GM23338 (cell line): Measurements from ENCODE around the gene PRDM7. TPM values are rescaled to one million over a fixed set of nuclear protein-coding genes. Genes with fewer than 3 reads are reported as not detected.
A peak's percentile ranks its signal among the peaks of the same experiment; 100 is the strongest.

Experiments
- ATAC-seq: fragments of 200-7000 bp; cut with Tn5 transposase; 3 replicates; pipeline ENCODE4 v1.9.1; 2020
- DNase-seq: peaks from one replicate; pipeline ENCODE4 v3.0.0-alpha.2; 2015; ENCODE audit warnings: low spot score
- H2AFZ ChIP-seq: fragments of 200-600 bp; sonication (generic); 2 replicates; pipeline ENCODE4 v1.8.0; 2016; ENCODE audit warnings: antibody characterized with exemption, mild to moderate bottlenecking, moderate library complexity
- H3F3A ChIP-seq: fragments of 200-600 bp; sonication (generic); replicated peaks from 2 replicates; pipeline ENCODE4 v1.8.0; 2017; ENCODE audit warnings: antibody characterized with exemption, mixed run types, low read depth
- H3K27ac ChIP-seq: fragments of 200-600 bp; sonication (generic); 2 replicates; pipeline ENCODE4 v1.6.1; 2016; ENCODE audit warnings: low read depth
- H3K27me3 ChIP-seq: fragments of 200-600 bp; sonication (generic); 2 replicates; pipeline ENCODE4 v1.8.0; 2016; ENCODE audit warnings: mild to moderate bottlenecking, mixed run types, moderate library complexity; ENCODE audit not compliant: insufficient read depth
- H3K36me3 ChIP-seq: fragments of 200-600 bp; sonication (generic); 2 replicates; pipeline ENCODE4 v1.8.0; 2016; ENCODE audit warnings: mild to moderate bottlenecking; ENCODE audit not compliant: insufficient read depth
- H3K4me1 ChIP-seq: fragments of 200-600 bp; sonication (generic); 2 replicates; pipeline ENCODE4 v1.8.0; 2016; ENCODE audit warnings: mild to moderate bottlenecking, moderate library complexity; ENCODE audit not compliant: insufficient read depth
- H3K4me2 ChIP-seq: fragments of 200-600 bp; sonication (generic); 2 replicates; pipeline ENCODE4 v1.7.1; 2017; ENCODE audit warnings: mixed run types
- H3K4me3 ChIP-seq: fragments of 200-600 bp; sonication (generic); 2 replicates; pipeline ENCODE4 v1.6.1; 2016; ENCODE audit warnings: mixed run types
- H3K79me2 ChIP-seq: fragments of 200-600 bp; sonication (generic); replicated peaks from 2 replicates; pipeline ENCODE4 v1.8.0; 2017; ENCODE audit warnings: mild to moderate bottlenecking; ENCODE audit not compliant: insufficient read depth
- H3K9me2 ChIP-seq: fragments of 200-600 bp; sonication (generic); 2 replicates; pipeline ENCODE4 v1.8.0; 2017; ENCODE audit not compliant: insufficient read depth
- H4K20me1 ChIP-seq: fragments of 200-600 bp; sonication (generic); replicated peaks from 2 replicates; pipeline ENCODE4 v1.8.0; 2017; ENCODE audit warnings: mild to moderate bottlenecking; ENCODE audit not compliant: insufficient read depth
- H3K27ac Mint-ChIP-seq: 2 replicates; pipeline ENCODE4 v1.8.0; 2020; ENCODE audit warnings: inconsistent platforms, mild to moderate bottlenecking, moderate library complexity, mixed read lengths
- H3K27me3 Mint-ChIP-seq: 3 replicates; pipeline ENCODE4 v1.8.0; 2022; ENCODE audit warnings: low read depth, mild to moderate bottlenecking, moderate library complexity, mixed read lengths, inconsistent platforms; ENCODE audit not compliant: insufficient read depth, poor library complexity
- H3K36me3 Mint-ChIP-seq: 3 replicates; pipeline ENCODE4 v1.8.0; 2021; ENCODE audit warnings: low read depth, mild to moderate bottlenecking, inconsistent platforms, moderate library complexity, mixed read lengths
- H3K4me1 Mint-ChIP-seq: 3 replicates; pipeline ENCODE4 v1.8.0; 2020; ENCODE audit warnings: mild to moderate bottlenecking, inconsistent platforms, mixed read lengths
- H3K4me3 Mint-ChIP-seq: 3 replicates; pipeline ENCODE4 v1.8.0; 2021; ENCODE audit warnings: moderate library complexity, mild to moderate bottlenecking, inconsistent platforms, mixed read lengths
- H3K9me3 Mint-ChIP-seq: 3 replicates; pipeline ENCODE4 v1.8.0; 2020; ENCODE audit warnings: moderate library complexity, mild to moderate bottlenecking, inconsistent platforms, mixed read lengths
- CREB1 ChIP-seq: fragments of 250-450 bp; sonication (Bioruptor Pico); IDR thresholded peaks from 2 replicates; pipeline ENCODE4 v1.5.0; 2020; ENCODE audit warnings: low read depth, mild to moderate bottlenecking, moderate library complexity
- JUNB ChIP-seq: IDR thresholded peaks from one replicate; pipeline ENCODE4 v1.6.1; 2016; ENCODE audit warnings: antibody characterized with exemption; ENCODE audit not compliant: unreplicated experiment
- NANOG ChIP-seq: IDR thresholded peaks from 2 replicates; pipeline ENCODE4 v1.6.1; 2016; ENCODE audit warnings: antibody characterized with exemption, borderline replicate concordance
- POLR2AphosphoS5 ChIP-seq: IDR thresholded peaks from 2 replicates; pipeline ENCODE4 v1.6.1; 2016; ENCODE audit warnings: antibody characterized with exemption, low read depth
- polyA plus RNA-seq: library from polyadenylated mRNA; unstranded; fragments of >200 nt; fragmentation: Nextera tagmentation; extraction: Ambion mirVana; gene quantifications from 2 replicates; pipeline ENCODE4 v1.2.1, GENCODE V29; 2016
- total RNA-seq: library from RNA; depleted of rRNA; stranded (reverse); fragments of >200 nt; shearing (Covaris generic); gene quantifications from 2 replicates; pipeline ENCODE4 v1.2.3, GENCODE V29; 2014
- TF ChIP-seq, protein P1 (sequence below): fragments of 250-450 bp; sonication (Bioruptor Pico); IDR thresholded peaks from 2 replicates; pipeline ENCODE4 v1.5.0; 2020; ENCODE audit warnings: mild to moderate bottlenecking, moderate library complexity
- TF ChIP-seq, protein P2 (sequence below): IDR thresholded peaks from 2 replicates; pipeline ENCODE4 v1.6.1; 2016; ENCODE audit warnings: antibody characterized with exemption

Gene PRDM7
- total and polyA plus RNA-seq, 2 experiments from 2014 or later: 0.08 TPM; not detected in 1

GRCh38 chr16:90011508-90011819 is 65.7 kb downstream of the PRDM7 start:
- Histone ChIP-seq H3F3A (0 out of 2 replicates have a peak, but pooled peaks cover 7% of the 10 kb centered on the region), H3K9me2 (no peaks in the 10 kb centered on the region), H4K20me1 (peaks cover 3% of the 10 kb centered on the region; the same call in 1 of the 2 replicates), H3K4me3 (no peak overlapping the region), H3K4me2 (peak overlapping the region; percentile 14; the same call in 1 of the 2 replicates), H2AFZ (no peak overlapping the region), H3K27me3 (no peaks in the 10 kb centered on the region), H3K4me1 (no peaks in the 10 kb centered on the region), H3K27ac (no peak overlapping the region), H3K36me3 (no peaks in the 10 kb centered on the region), H3K79me2 (no peaks in the 10 kb centered on the region; the same call in 1 of the 2 replicates)
- peak; percentile 10; the same call in 2 of the 3 replicates for ATAC-seq
- Mint-ChIP-seq H3K27ac (no peak overlapping the region), H3K36me3 (peaks cover 24% of the 10 kb centered on the region), H3K4me3 (no peak overlapping the region), H3K4me1 (no peaks in the 10 kb centered on the region; the same call in 2 of the 3 replicates), H3K27me3 (peaks cover 13% of the 10 kb centered on the region), H3K9me3 (no peaks in the 10 kb centered on the region; the same call in 2 of the 3 replicates)
- TF ChIP-seq POLR2AphosphoS5 (0 out of 2 replicates have a peak, but pooled peaks have one; percentile 1), CREB1 (CRISPR knock-in tag) (no peak)
- no peak for DNase-seq

DNA sequence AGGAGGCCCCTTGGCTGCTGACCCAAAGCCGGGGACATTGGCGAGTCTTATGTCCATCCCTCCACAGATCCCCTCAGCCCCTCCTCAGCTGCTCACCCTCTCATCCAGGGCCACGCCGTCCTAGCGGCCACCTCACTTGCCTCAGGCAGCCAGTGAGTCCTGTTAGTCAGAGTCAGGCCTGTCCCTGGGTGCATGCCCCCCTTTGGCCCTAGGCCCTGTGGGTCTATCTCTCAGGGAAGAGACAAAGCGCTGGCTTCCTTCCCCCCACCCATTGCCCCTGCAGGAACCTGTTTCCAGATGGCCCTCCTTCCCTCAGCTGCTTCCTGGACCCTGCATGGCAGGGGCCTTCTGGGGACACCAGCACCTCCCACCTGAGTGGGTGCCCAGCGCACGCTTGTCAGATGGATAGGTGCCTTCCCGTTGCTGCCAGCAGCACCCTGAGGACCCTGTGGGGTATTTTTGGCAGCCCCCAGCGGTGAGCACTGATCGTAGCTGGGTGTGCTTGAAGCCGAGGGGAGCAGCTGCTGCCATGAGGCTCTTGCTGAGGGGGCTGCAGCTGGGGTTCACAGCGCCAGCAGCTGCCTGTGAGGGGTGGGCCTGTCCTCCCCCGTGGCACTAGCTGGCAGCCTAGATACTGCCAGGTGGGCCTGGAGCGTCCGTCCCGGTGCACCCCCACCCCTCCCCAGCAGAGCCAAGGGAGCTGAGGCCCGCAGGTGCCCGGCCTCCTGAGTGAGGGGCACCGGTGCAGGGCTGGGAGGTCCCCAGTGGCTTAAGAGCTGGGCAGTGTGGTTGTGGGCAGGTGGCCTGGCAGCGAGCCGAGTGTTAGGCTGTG is 66.2 kb downstream of the PRDM7 start:
- Mint-ChIP-seq H3K27ac (no peak overlapping the region), H3K27me3 (peaks cover 13% of the 10 kb centered on the region), H3K4me1 (no peaks in the 10 kb centered on the region; the same call in 2 of the 3 replicates), H3K4me3 (no peak overlapping the region), H3K9me3 (no peaks in the 10 kb centered on the region; the same call in 2 of the 3 replicates), H3K36me3 (peaks cover 22% of the 10 kb centered on the region)
- Histone ChIP-seq H3K27ac (no peak overlapping the region), H3F3A (0 out of 2 replicates have a peak, but pooled peaks cover 7% of the 10 kb centered on the region), H3K9me2 (no peaks in the 10 kb centered on the region), H4K20me1 (peaks cover 3% of the 10 kb centered on the region; the same call in 1 of the 2 replicates), H3K36me3 (no peaks in the 10 kb centered on the region), H2AFZ (no peak overlapping the region), H3K4me2 (no peak overlapping the region), H3K79me2 (no peaks in the 10 kb centered on the region; the same call in 1 of the 2 replicates), H3K27me3 (no peaks in the 10 kb centered on the region), H3K4me3 (no peak overlapping the region), H3K4me1 (no peaks in the 10 kb centered on the region)
- ATAC-seq (no peak; the same call in 2 of the 3 replicates), DNase-seq (no peak)
- TF ChIP-seq JUNB (no peak), POLR2AphosphoS5 (0 out of 2 replicates have a peak, but pooled peaks have one; percentile 14), NANOG (no peak)

GRCh38 chr16:90009172-90009899 is 67.8 kb downstream of the PRDM7 start:
- Histone ChIP-seq H3K79me2 (no peaks in the 10 kb centered on the region), H4K20me1 (no peaks in the 10 kb centered on the region), H3K36me3 (no peaks in the 10 kb centered on the region), H3K9me2 (no peaks in the 10 kb centered on the region), H3K4me3 (no peak overlapping the region), H2AFZ (no peak overlapping the region), H3K4me1 (no peaks in the 10 kb centered on the region), H3F3A (0 out of 2 replicates have a peak, but pooled peaks cover 6% of the 10 kb centered on the region), H3K27ac (no peak overlapping the region), H3K4me2 (no peak overlapping the region), H3K27me3 (no peaks in the 10 kb centered on the region)
- no peaks in the 10 kb centered on the region; the same call in 2 of the 3 replicates for H3K9me3 Mint-ChIP-seq
- no peak for ATAC-seq
- no peak for DNase-seq
- H3K36me3 Mint-ChIP-seq: peaks cover 10% of the 10 kb centered on the region
- no peak overlapping the region for H3K27ac Mint-ChIP-seq
- H3K4me1 Mint-ChIP-seq: no peaks in the 10 kb centered on the region; the same call in 1 of the 3 replicates
- no peak overlapping the region for H3K4me3 Mint-ChIP-seq
- H3K27me3 Mint-ChIP-seq: peaks cover 18% of the 10 kb centered on the region
- TF ChIP-seq, protein P1, sequence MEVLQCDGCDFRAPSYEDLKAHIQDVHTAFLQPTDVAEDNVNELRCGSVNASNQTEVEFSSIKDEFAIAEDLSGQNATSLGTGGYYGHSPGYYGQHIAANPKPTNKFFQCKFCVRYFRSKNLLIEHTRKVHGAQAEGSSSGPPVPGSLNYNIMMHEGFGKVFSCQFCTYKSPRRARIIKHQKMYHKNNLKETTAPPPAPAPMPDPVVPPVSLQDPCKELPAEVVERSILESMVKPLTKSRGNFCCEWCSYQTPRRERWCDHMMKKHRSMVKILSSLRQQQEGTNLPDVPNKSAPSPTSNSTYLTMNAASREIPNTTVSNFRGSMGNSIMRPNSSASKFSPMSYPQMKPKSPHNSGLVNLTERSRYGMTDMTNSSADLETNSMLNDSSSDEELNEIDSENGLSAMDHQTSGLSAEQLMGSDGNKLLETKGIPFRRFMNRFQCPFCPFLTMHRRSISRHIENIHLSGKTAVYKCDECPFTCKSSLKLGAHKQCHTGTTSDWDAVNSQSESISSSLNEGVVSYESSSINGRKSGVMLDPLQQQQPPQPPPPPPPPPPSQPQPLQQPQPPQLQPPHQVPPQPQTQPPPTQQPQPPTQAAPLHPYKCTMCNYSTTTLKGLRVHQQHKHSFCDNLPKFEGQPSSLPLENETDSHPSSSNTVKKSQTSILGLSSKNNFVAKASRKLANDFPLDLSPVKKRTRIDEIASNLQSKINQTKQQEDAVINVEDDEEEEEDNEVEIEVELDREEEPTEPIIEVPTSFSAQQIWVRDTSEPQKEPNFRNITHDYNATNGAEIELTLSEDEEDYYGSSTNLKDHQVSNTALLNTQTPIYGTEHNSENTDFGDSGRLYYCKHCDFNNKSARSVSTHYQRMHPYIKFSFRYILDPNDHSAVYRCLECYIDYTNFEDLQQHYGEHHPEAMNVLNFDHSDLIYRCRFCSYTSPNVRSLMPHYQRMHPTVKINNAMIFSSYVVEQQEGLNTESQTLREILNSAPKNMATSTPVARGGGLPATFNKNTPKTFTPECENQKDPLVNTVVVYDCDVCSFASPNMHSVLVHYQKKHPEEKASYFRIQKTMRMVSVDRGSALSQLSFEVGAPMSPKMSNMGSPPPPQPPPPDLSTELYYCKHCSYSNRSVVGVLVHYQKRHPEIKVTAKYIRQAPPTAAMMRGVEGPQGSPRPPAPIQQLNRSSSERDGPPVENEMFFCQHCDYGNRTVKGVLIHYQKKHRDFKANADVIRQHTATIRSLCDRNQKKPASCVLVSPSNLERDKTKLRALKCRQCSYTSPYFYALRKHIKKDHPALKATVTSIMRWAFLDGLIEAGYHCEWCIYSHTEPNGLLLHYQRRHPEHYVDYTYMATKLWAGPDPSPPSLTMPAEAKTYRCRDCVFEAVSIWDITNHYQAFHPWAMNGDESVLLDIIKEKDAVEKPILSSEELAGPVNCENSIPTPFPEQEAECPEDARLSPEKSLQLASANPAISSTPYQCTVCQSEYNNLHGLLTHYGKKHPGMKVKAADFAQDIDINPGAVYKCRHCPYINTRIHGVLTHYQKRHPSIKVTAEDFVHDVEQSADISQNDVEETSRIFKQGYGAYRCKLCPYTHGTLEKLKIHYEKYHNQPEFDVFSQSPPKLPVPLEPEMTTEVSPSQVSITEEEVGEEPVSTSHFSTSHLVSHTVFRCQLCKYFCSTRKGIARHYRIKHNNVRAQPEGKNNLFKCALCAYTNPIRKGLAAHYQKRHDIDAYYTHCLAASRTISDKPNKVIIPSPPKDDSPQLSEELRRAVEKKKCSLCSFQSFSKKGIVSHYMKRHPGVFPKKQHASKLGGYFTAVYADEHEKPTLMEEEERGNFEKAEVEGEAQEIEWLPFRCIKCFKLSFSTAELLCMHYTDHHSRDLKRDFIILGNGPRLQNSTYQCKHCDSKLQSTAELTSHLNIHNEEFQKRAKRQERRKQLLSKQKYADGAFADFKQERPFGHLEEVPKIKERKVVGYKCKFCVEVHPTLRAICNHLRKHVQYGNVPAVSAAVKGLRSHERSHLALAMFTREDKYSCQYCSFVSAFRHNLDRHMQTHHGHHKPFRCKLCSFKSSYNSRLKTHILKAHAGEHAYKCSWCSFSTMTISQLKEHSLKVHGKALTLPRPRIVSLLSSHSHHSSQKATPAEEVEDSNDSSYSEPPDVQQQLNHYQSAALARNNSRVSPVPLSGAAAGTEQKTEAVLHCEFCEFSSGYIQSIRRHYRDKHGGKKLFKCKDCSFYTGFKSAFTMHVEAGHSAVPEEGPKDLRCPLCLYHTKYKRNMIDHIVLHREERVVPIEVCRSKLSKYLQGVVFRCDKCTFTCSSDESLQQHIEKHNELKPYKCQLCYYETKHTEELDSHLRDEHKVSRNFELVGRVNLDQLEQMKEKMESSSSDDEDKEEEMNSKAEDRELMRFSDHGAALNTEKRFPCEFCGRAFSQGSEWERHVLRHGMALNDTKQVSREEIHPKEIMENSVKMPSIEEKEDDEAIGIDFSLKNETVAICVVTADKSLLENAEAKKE (CRISPR knock-in tag): no peak
- TF ChIP-seq, protein P2, sequence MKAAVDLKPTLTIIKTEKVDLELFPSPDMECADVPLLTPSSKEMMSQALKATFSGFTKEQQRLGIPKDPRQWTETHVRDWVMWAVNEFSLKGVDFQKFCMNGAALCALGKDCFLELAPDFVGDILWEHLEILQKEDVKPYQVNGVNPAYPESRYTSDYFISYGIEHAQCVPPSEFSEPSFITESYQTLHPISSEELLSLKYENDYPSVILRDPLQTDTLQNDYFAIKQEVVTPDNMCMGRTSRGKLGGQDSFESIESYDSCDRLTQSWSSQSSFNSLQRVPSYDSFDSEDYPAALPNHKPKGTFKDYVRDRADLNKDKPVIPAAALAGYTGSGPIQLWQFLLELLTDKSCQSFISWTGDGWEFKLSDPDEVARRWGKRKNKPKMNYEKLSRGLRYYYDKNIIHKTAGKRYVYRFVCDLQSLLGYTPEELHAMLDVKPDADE: no peak
- TF ChIP-seq POLR2AphosphoS5: no peak
